ENCODE data around the gene RASGRF1. TPM values are rescaled to one million over a fixed set of nuclear protein-coding genes. Genes with fewer than 3 reads are reported as not detected.
A peak's percentile ranks its signal among the peaks of the same experiment; 100 is the strongest.

Gene RASGRF1
- polyA plus RNA-seq, 1 donor (not counting 4 experiments of a cell fraction or from before 2014, with no cell fraction given) = 0.08 TPM

DNA sequence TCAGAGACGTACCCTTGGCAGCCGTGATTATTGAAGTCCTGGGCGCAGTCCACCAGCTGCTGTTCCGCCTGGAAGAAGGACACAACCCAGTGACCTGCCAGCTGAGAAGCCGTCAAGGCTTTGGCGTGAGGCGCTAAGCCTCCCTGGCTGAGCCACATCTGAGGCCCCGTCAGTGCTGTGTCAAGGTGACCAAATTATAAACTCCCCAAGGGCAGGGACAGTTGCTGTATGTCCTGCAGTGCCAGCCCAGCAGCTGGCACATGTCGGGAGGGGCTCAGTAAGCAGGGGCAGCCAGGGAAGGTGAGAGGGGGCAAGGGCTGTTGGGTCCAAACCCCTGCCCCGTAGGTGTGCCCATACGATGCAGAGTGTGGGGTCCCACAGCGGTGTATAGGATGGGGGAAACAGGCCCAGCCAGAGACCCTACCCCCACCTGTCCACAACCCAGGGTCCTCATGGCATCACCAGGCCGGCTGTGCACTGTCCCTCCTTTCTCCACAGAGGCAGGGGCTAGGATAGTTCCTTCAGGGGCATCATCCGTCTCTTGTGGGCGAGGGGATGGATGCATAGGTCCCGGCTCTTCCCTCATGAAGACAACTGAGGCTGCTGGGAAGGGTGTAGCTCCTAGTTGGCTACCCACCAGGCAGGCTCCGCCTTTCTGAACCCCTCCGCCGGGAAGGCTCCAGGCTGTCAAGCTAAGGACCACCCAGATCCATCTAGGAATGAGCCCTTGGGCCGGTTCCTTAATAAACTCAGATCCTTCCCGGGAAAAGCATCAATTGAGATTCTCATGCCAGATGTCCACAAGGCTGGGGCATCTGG lies 158.9 kb downstream of the RASGRF1 start:
- peaks cover 21% of the 10 kb centered on the region for H3K4me1 ChIP-seq (ENCODE audit: control insufficient read depth, extremely low read depth, insufficient read depth, low read length)
- peaks cover 21% of the 10 kb centered on the region for H3K27me3 ChIP-seq (ENCODE audit: control insufficient read depth, extremely low read depth, insufficient read depth, low read length)
- peaks cover 0 to 6% of the 10 kb centered on the region in 2 experiments for H3K36me3 ChIP-seq (ENCODE audit: control insufficient read depth in 2 of 2, extremely low read depth in 1 of 2, insufficient read depth in 2 of 2, low read length in 2 of 2)
- H2AFZ ChIP-seq (ENCODE audit: control insufficient read depth, low read length) = no peak overlapping the region
- peak overlapping the region; percentile 39 for H3K9ac ChIP-seq (ENCODE audit: control insufficient read depth, extremely low read depth, insufficient read depth, low read length)
- DNase-seq (ENCODE audit: low read depth, low spot score) (no peak), FAIRE-seq (no peak)
- TF ChIP-seq, protein P1, sequence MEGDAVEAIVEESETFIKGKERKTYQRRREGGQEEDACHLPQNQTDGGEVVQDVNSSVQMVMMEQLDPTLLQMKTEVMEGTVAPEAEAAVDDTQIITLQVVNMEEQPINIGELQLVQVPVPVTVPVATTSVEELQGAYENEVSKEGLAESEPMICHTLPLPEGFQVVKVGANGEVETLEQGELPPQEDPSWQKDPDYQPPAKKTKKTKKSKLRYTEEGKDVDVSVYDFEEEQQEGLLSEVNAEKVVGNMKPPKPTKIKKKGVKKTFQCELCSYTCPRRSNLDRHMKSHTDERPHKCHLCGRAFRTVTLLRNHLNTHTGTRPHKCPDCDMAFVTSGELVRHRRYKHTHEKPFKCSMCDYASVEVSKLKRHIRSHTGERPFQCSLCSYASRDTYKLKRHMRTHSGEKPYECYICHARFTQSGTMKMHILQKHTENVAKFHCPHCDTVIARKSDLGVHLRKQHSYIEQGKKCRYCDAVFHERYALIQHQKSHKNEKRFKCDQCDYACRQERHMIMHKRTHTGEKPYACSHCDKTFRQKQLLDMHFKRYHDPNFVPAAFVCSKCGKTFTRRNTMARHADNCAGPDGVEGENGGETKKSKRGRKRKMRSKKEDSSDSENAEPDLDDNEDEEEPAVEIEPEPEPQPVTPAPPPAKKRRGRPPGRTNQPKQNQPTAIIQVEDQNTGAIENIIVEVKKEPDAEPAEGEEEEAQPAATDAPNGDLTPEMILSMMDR (optimal IDR thresholded peaks at IDR 0.05 in 1 of 3, IDR thresholded peaks at IDR 0.05 in 1 of 3, conservative IDR thresholded peaks at IDR 0.05 in 1 of 3; ENCODE audit: extremely low read depth in 1 of 3, insufficient read depth in 2 of 3, low read length in 3 of 3) = no peak
- no peak for TF ChIP-seq EZH2 (IDR thresholded peaks at IDR 0.05; ENCODE audit: low read length)
- H3K9me1 ChIP-seq (ENCODE audit: control insufficient read depth, extremely low read depth, insufficient read depth, low read length) = no peaks in the 10 kb centered on the region
- peak overlapping the region; percentile 39 for H3K27ac ChIP-seq (ENCODE audit: control insufficient read depth, insufficient read depth, low read length)
- no peaks in the 10 kb centered on the region for H3K79me2 ChIP-seq (ENCODE audit: control insufficient read depth, insufficient read depth, low read length)
- peaks cover 3% of the 10 kb centered on the region for H4K20me1 ChIP-seq (ENCODE audit: control insufficient read depth, extremely low read depth, insufficient read depth, low read length)
- H3K4me2 ChIP-seq (ENCODE audit: control insufficient read depth, extremely low read depth, insufficient read depth, low read depth, low read length) = peak overlapping the region; percentile 57
- H3K9me3 ChIP-seq (ENCODE audit: control insufficient read depth, low read depth, low read length) = no peaks in the 10 kb centered on the region
- dilution Hi-C loops (cut with MboI; ENCODE audit: extremely low pct_ligation_motif_present, low sequenced_read_pairs) = no loop called here
- H3K4me3 ChIP-seq (ENCODE audit: control insufficient read depth in 2 of 3, extremely low read depth in 1 of 3, insufficient read depth in 2 of 3, low read depth in 1 of 3, low read length in 3 of 3) = peak overlapping the region in 1 of 3 experiments; percentile 31

DNA sequence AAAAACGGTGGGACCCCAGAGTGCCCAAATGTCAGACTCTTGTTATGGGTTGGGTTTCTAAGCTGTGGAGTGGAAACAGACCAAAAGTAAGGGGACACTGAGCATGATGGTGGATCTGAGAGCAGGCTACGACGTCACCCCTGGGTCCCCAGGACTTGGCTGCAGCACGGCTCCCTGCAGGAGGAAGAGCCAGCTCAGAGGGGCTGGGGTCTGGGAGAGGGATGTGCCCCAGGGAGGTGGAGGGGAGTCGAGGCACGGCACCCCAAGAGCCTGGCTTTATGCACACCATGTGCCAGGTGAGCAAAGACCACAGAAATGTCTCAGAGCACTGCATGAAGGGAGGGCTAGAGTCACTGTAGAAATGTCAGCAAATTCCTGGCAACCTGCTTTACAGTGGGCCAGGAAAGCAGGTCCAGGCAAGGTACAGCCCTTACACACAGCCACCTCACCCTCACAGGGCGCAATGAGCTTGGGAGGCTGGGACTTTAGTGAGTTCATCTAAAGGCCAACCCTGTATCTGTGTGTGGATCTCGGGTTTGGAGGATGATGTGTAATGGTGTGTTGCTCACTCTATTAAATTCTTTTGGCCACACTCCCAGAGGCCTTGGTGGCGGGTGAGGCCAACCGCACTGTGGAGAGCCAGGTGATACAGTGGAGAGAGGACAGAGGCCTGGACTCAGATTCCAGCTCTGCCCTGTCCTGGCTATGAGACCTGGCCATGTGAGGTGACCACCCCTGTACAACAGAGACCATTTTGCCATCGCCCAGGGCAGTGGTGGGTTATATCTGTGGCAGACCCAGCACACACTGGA lies 159.8 kb downstream of the RASGRF1 start:
- H3K9me1 ChIP-seq (ENCODE audit: control insufficient read depth, extremely low read depth, insufficient read depth, low read length) = no peaks in the 10 kb centered on the region
- H3K27ac ChIP-seq (ENCODE audit: control insufficient read depth, insufficient read depth, low read length) = peak overlapping the region; percentile 39
- dilution Hi-C loops (cut with MboI; ENCODE audit: extremely low pct_ligation_motif_present, low sequenced_read_pairs) = no loop called here
- H3K4me1 ChIP-seq (ENCODE audit: control insufficient read depth, extremely low read depth, insufficient read depth, low read length) = peaks cover 21% of the 10 kb centered on the region
- FAIRE-seq (peak; percentile 100), DNase-seq (ENCODE audit: low read depth, low spot score) (peak; percentile 96)
- peaks cover 21% of the 10 kb centered on the region for H3K27me3 ChIP-seq (ENCODE audit: control insufficient read depth, extremely low read depth, insufficient read depth, low read length)
- H3K36me3 ChIP-seq (ENCODE audit: control insufficient read depth in 2 of 2, extremely low read depth in 1 of 2, insufficient read depth in 2 of 2, low read length in 2 of 2) = peaks cover 0 to 9% of the 10 kb centered on the region in 2 experiments
- H3K4me3 ChIP-seq (ENCODE audit: control insufficient read depth in 2 of 3, extremely low read depth in 1 of 3, insufficient read depth in 2 of 3, low read depth in 1 of 3, low read length in 3 of 3) = peak overlapping the region in 1 of 3 experiments; percentile 31
- H4K20me1 ChIP-seq (ENCODE audit: control insufficient read depth, extremely low read depth, insufficient read depth, low read length) = peaks cover 3% of the 10 kb centered on the region
- H3K9me3 ChIP-seq (ENCODE audit: control insufficient read depth, low read depth, low read length) = no peaks in the 10 kb centered on the region
- H3K4me2 ChIP-seq (ENCODE audit: control insufficient read depth, extremely low read depth, insufficient read depth, low read depth, low read length) = peak overlapping the region; percentile 57
- peak overlapping the region; percentile 39 for H3K9ac ChIP-seq (ENCODE audit: control insufficient read depth, extremely low read depth, insufficient read depth, low read length)
- no peak for TF ChIP-seq EZH2 (IDR thresholded peaks at IDR 0.05; ENCODE audit: low read length)
- TF ChIP-seq, protein P1 (optimal IDR thresholded peaks at IDR 0.05 in 1 of 3, IDR thresholded peaks at IDR 0.05 in 1 of 3, conservative IDR thresholded peaks at IDR 0.05 in 1 of 3; ENCODE audit: extremely low read depth in 1 of 3, insufficient read depth in 2 of 3, low read length in 3 of 3) = no peak
- H2AFZ ChIP-seq (ENCODE audit: control insufficient read depth, low read length) = no peak overlapping the region
- H3K79me2 ChIP-seq (ENCODE audit: control insufficient read depth, insufficient read depth, low read length) = no peaks in the 10 kb centered on the region
